IPS-11a (cell line): ENCODE results near the gene WDR5.
A peak's percentile ranks its signal among the peaks of the same experiment; 100 is the strongest.
"Not testable (repeated sequence)": the region's sequence is repeated elsewhere in the genome, so short reads cannot be mapped to it uniquely, and the experiment has no call there.

Experiments
- H3K4me3 ChIP-seq: one replicate; pipeline ENCODE4 v1.5.1; 2013; ENCODE audit warnings: low read depth, low read length, control low read depth

Gene WDR5

GRCh38 chr9:134135343-134136117, at the start of gene WDR5:
TSS of gene WDR5 (plus strand) at chr9:134136082. CDS start at chr9:134139878, 3,796 bp downstream.
- peak within 1 kb of the TSS; percentile 89 for H3K4me3 ChIP-seq

- no peak overlapping the region for H3K4me3 ChIP-seq
Measured at GRCh38 chr9:134088063-134088725, 47.7 kb upstream of the WDR5 start.

GRCh38 chr9:134089972-134090371, 45.9 kb upstream of the WDR5 start:
- no peak overlapping the region for H3K4me3 ChIP-seq

GRCh38 chr9:134099123-134099761, 36.6 kb upstream of the WDR5 start:
- H3K4me3 ChIP-seq = no peak overlapping the region

- H3K4me3 ChIP-seq = no peak overlapping the region
Measured at GRCh38 chr9:134100040-134100439, 35.8 kb upstream of the WDR5 start.

GRCh38 chr9:134101133-134101532, 34.7 kb upstream of the WDR5 start:
- H3K4me3 ChIP-seq = not testable (repeated sequence)

GRCh38 chr9:134101623-134102149, 34.2 kb upstream of the WDR5 start:
- no peak overlapping the region for H3K4me3 ChIP-seq

- no peak overlapping the region for H3K4me3 ChIP-seq
Measured at GRCh38 chr9:134103391-134103998, 32.4 kb upstream of the WDR5 start.

GRCh38 chr9:134111064-134111463, 24.8 kb upstream of the WDR5 start:
- no peak overlapping the region for H3K4me3 ChIP-seq

GRCh38 chr9:134112561-134112960, 23.3 kb upstream of the WDR5 start:
- H3K4me3 ChIP-seq = no peak overlapping the region

GRCh38 chr9:134118972-134119371, 16.9 kb upstream of the WDR5 start:
- H3K4me3 ChIP-seq = not testable (repeated sequence)

- no peak overlapping the region for H3K4me3 ChIP-seq
Measured at GRCh38 chr9:134123764-134124128, 12.1 kb upstream of the WDR5 start.

GRCh38 chr9:134125413-134126095, 10.3 kb upstream of the WDR5 start:
- no peak overlapping the region for H3K4me3 ChIP-seq

GRCh38 chr9:134126373-134126772, 9.5 kb upstream of the WDR5 start:
- H3K4me3 ChIP-seq = no peak overlapping the region

GRCh38 chr9:134127065-134127580, 8.8 kb upstream of the WDR5 start:
- H3K4me3 ChIP-seq = no peak overlapping the region

GRCh38 chr9:134127616-134128015, 8.3 kb upstream of the WDR5 start:
- no peak overlapping the region for H3K4me3 ChIP-seq

GRCh38 chr9:134128727-134129679, 6.9 kb upstream of the WDR5 start:
- H3K4me3 ChIP-seq = no peak overlapping the region

GRCh38 chr9:134130503-134131375, 5.1 kb upstream of the WDR5 start:
- H3K4me3 ChIP-seq = no peak overlapping the region
